ENCODE data around the gene DDRGK1. TPM values are rescaled to one million over a fixed set of nuclear protein-coding genes. Genes with fewer than 3 reads are reported as not detected.
A peak's percentile ranks its signal among the peaks of the same experiment; 100 is the strongest.

Gene DDRGK1
- total RNA-seq, 1 donor from 2014 or later, result 61.6 TPM

GRCh38 chr20:3172126-3172932, 32.2 kb downstream of the DDRGK1 start:
- TF ChIP-seq CTCF (conservative IDR thresholded peaks at IDR 0.05), result no peak
- H3K27me3 Mint-ChIP-seq, result peaks cover 14% of the 10 kb centered on the region
- H3K9me3 Mint-ChIP-seq, result no peaks in the 10 kb centered on the region
- H3K4me3 Mint-ChIP-seq, result peak overlapping the region; percentile 89
- H3K4me1 Mint-ChIP-seq (ENCODE audit: unreplicated experiment), result peaks cover 29% of the 10 kb centered on the region
- no peak for DNase-seq (ENCODE audit: extremely low spot score, unreplicated experiment)
- H3K27ac Mint-ChIP-seq, result peak overlapping the region; percentile 78
- H3K36me3 Mint-ChIP-seq, result no peaks in the 10 kb centered on the region

GRCh38 chr20:3171391-3172125, 32.9 kb downstream of the DDRGK1 start:
- H3K4me1 Mint-ChIP-seq (ENCODE audit: unreplicated experiment), result peaks cover 29% of the 10 kb centered on the region
- H3K27ac Mint-ChIP-seq, result peak overlapping the region; percentile 26
- peaks cover 14% of the 10 kb centered on the region for H3K27me3 Mint-ChIP-seq
- H3K36me3 Mint-ChIP-seq, result no peaks in the 10 kb centered on the region
- DNase-seq (ENCODE audit: extremely low spot score, unreplicated experiment), result no peak
- H3K9me3 Mint-ChIP-seq, result no peaks in the 10 kb centered on the region
- H3K4me3 Mint-ChIP-seq, result peak overlapping the region; percentile 89
- no peak for TF ChIP-seq CTCF (conservative IDR thresholded peaks at IDR 0.05)

GRCh38 chr20:3168829-3169590, 35.5 kb downstream of the DDRGK1 start:
- no peak for TF ChIP-seq CTCF (conservative IDR thresholded peaks at IDR 0.05)
- DNase-seq (ENCODE audit: extremely low spot score, unreplicated experiment), result no peak
- H3K27ac Mint-ChIP-seq, result peak overlapping the region; percentile 82
- H3K9me3 Mint-ChIP-seq, result no peaks in the 10 kb centered on the region
- no peaks in the 10 kb centered on the region for H3K36me3 Mint-ChIP-seq
- H3K4me3 Mint-ChIP-seq, result peak overlapping the region; percentile 88
- peaks cover 14% of the 10 kb centered on the region for H3K27me3 Mint-ChIP-seq
- H3K4me1 Mint-ChIP-seq (ENCODE audit: unreplicated experiment), result peaks cover 16% of the 10 kb centered on the region

- H3K4me3 Mint-ChIP-seq, result peak overlapping the region; percentile 88
- peak overlapping the region; percentile 82 for H3K27ac Mint-ChIP-seq
- no peaks in the 10 kb centered on the region for H3K9me3 Mint-ChIP-seq
- DNase-seq (ENCODE audit: extremely low spot score, unreplicated experiment), result no peak
- peaks cover 14% of the 10 kb centered on the region for H3K27me3 Mint-ChIP-seq
- H3K36me3 Mint-ChIP-seq, result no peaks in the 10 kb centered on the region
- peaks cover 16% of the 10 kb centered on the region for H3K4me1 Mint-ChIP-seq (ENCODE audit: unreplicated experiment)
- no peak for TF ChIP-seq CTCF (conservative IDR thresholded peaks at IDR 0.05)
These were observed 36.2 kb downstream of the DDRGK1 start for GRCh38 chr20:3168079-3168828.

GRCh38 chr20:3167738-3168078, 36.8 kb downstream of the DDRGK1 start:
- H3K27ac Mint-ChIP-seq, result no peak overlapping the region
- no peak for DNase-seq (ENCODE audit: extremely low spot score, unreplicated experiment)
- peak overlapping the region; percentile 55 for H3K4me3 Mint-ChIP-seq
- peaks cover 14% of the 10 kb centered on the region for H3K27me3 Mint-ChIP-seq
- H3K9me3 Mint-ChIP-seq, result no peaks in the 10 kb centered on the region
- H3K36me3 Mint-ChIP-seq, result no peaks in the 10 kb centered on the region
- peaks cover 16% of the 10 kb centered on the region for H3K4me1 Mint-ChIP-seq (ENCODE audit: unreplicated experiment)
- TF ChIP-seq CTCF (conservative IDR thresholded peaks at IDR 0.05), result no peak

Measured in type B pancreatic cell (in vitro differentiated cells).